A549 (cell line): ENCODE data around the gene FBXO3.

Experiments used
- BHLHE40 ChIP-seq: IDR thresholded peaks from 2 replicates; pipeline ENCODE4 v1.6.1; 2012; ENCODE audit warnings: low read depth, low read length, inconsistent platforms
- JUN ChIP-seq, 2 experiments: fragments of >200 bp; sonication (Bioruptor Twin); formaldehyde crosslinking; IDR thresholded peaks; 2 replicates in 1 of 2; 3 replicates in 1 of 2; pipeline ENCODE4 v1.6.1; 2016 to 2017
- JUNB ChIP-seq: fragments of >200 bp; sonication (Bioruptor Twin); formaldehyde crosslinking; IDR thresholded peaks from 2 replicates; pipeline ENCODE4 v1.6.1; 2016
- MAFK ChIP-seq: fragments of 450-650 bp; IDR thresholded peaks from 2 replicates; pipeline ENCODE4 v1.6.1; 2014; ENCODE audit not compliant: partially characterized antibody
- NPAS2 ChIP-seq: fragments of 250-450 bp; sonication (Bioruptor Pico); IDR thresholded peaks from 2 replicates; pipeline ENCODE4 v1.8.0; 2022; ENCODE audit warnings: mild to moderate bottlenecking, moderate library complexity, borderline replicate concordance
- POLR2A ChIP-seq: IDR thresholded peaks from 2 replicates; pipeline ENCODE4 v1.6.1; 2012; ENCODE audit warnings: mild to moderate bottlenecking, low read length
- TF ChIP-seq, protein P1 (sequence below): IDR thresholded peaks from 2 replicates; pipeline ENCODE4 v1.6.1; 2012
- TF ChIP-seq, protein P2 (sequence below): fragments of >200 bp; sonication (Bioruptor Twin); formaldehyde crosslinking; IDR thresholded peaks from 3 replicates; pipeline ENCODE4 v1.5.1; 2016
- TF ChIP-seq, protein P3 (sequence below): IDR thresholded peaks from 2 replicates; pipeline ENCODE4 v1.6.1; 2012; ENCODE audit warnings: low read depth, borderline replicate concordance

DNA sequence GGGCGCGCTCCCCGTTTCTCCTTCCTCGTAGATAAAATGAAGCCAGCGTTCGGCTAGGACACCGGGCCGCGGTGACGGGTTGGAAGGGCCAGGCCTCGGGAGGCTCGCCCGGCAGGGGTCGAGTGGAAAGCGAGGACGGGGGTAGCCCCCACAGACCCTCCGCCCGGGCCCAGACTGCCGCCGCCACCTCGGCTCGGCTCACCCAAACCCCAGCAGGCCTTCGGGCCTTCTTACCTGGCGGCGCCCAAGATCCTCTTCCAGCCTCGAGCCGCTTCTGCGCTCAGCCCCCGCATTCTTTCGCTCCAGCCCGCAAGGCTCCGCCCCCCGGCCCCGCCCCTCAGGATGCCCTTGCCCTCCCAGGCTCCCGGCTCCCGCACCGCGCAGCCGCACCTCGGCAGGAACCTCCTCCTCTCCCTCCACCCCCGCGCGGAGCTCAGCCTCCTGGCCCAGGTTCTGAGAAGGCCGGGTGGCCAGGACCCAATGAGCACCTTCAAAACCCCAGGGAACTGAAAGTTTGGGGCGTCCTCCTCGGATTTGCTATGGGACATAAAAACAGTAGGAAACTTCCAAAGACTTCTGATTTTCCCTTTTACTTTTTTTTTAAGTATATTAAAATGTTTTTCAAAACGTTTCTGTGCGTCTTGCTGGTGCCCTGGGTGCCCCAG lies 38.0 kb downstream of the FBXO3 start, which contains the start of gene CD59:
- TF ChIP-seq, protein P1, sequence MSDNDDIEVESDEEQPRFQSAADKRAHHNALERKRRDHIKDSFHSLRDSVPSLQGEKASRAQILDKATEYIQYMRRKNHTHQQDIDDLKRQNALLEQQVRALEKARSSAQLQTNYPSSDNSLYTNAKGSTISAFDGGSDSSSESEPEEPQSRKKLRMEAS = 0 out of 2 replicates have a peak, but pooled peaks have one; percentile 13
- TF ChIP-seq, protein P2, sequence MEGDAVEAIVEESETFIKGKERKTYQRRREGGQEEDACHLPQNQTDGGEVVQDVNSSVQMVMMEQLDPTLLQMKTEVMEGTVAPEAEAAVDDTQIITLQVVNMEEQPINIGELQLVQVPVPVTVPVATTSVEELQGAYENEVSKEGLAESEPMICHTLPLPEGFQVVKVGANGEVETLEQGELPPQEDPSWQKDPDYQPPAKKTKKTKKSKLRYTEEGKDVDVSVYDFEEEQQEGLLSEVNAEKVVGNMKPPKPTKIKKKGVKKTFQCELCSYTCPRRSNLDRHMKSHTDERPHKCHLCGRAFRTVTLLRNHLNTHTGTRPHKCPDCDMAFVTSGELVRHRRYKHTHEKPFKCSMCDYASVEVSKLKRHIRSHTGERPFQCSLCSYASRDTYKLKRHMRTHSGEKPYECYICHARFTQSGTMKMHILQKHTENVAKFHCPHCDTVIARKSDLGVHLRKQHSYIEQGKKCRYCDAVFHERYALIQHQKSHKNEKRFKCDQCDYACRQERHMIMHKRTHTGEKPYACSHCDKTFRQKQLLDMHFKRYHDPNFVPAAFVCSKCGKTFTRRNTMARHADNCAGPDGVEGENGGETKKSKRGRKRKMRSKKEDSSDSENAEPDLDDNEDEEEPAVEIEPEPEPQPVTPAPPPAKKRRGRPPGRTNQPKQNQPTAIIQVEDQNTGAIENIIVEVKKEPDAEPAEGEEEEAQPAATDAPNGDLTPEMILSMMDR = no peak
- TF ChIP-seq JUN (IDR thresholded peaks at IDR 0.05) (peak; percentile 40 to 91; a peak in 4 of 5 replicates), MAFK (no peak), NPAS2 (CRISPR knock-in tag) (no peak), BHLHE40 (no peak), POLR2A (peak; percentile 83), JUNB (no peak)
- TF ChIP-seq, protein P3, sequence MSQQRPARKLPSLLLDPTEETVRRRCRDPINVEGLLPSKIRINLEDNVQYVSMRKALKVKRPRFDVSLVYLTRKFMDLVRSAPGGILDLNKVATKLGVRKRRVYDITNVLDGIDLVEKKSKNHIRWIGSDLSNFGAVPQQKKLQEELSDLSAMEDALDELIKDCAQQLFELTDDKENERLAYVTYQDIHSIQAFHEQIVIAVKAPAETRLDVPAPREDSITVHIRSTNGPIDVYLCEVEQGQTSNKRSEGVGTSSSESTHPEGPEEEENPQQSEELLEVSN = peak; percentile 50; the same call in 1 of the 2 replicates
